ENCODE measurements around the gene SYNJ1.
"Not testable (repeated sequence)": the region's sequence is repeated elsewhere in the genome, so short reads cannot be mapped to it uniquely, and the experiment has no call there.

The SYNJ1 gene

GRCh38 chr21:32698286-32698685 is 29.5 kb downstream of the SYNJ1 start:
- no peak for TF ChIP-seq ZNF274 (IDR thresholded peaks at IDR 0.05; ENCODE audit: low read depth, low read length)
- H3K4me3 ChIP-seq (ENCODE audit: low read length), result no peak overlapping the region

- H3K4me3 ChIP-seq (ENCODE audit: low read length), result not testable (repeated sequence)
These were observed 32.3 kb downstream of the SYNJ1 start for GRCh38 chr21:32695482-32695881.

- H3K4me3 ChIP-seq (ENCODE audit: low read length), result no peak overlapping the region
- TF ChIP-seq ZNF274 (IDR thresholded peaks at IDR 0.05; ENCODE audit: low read depth, low read length), result no peak
These were observed 34.2 kb downstream of the SYNJ1 start for GRCh38 chr21:32693581-32693980.

GRCh38 chr21:32690085-32690484 is 37.7 kb downstream of the SYNJ1 start:
- no peak for TF ChIP-seq ZNF274 (IDR thresholded peaks at IDR 0.05; ENCODE audit: low read depth, low read length)
- no peak overlapping the region for H3K4me3 ChIP-seq (ENCODE audit: low read length)

GRCh38 chr21:32687643-32688345 is 40.0 kb downstream of the SYNJ1 start:
- H3K4me3 ChIP-seq (ENCODE audit: low read length), result no peak overlapping the region
- no peak for TF ChIP-seq ZNF274 (IDR thresholded peaks at IDR 0.05; ENCODE audit: low read depth, low read length)

GRCh38 chr21:32682696-32683474 is 44.9 kb downstream of the SYNJ1 start:
- no peak overlapping the region; the same call in 1 of the 2 replicates for H3K4me3 ChIP-seq (ENCODE audit: low read length)
- TF ChIP-seq ZNF274 (IDR thresholded peaks at IDR 0.05; ENCODE audit: low read depth, low read length), result no peak

- H3K4me3 ChIP-seq (ENCODE audit: low read length), result no peak overlapping the region
- no peak for TF ChIP-seq ZNF274 (IDR thresholded peaks at IDR 0.05; ENCODE audit: low read depth, low read length)
These were observed 53.1 kb downstream of the SYNJ1 start for GRCh38 chr21:32674731-32675130.

GRCh38 chr21:32674038-32674437 is 53.8 kb downstream of the SYNJ1 start:
- TF ChIP-seq ZNF274 (IDR thresholded peaks at IDR 0.05; ENCODE audit: low read depth, low read length), result no peak

GRCh38 chr21:32666258-32666657 is 61.6 kb downstream of the SYNJ1 start:
- no peak overlapping the region for H3K4me3 ChIP-seq (ENCODE audit: low read length)
- no peak for TF ChIP-seq ZNF274 (IDR thresholded peaks at IDR 0.05; ENCODE audit: low read depth, low read length)

More at GRCh38 chr21:32674038-32674437, 53.8 kb downstream of the SYNJ1 start:
- no peak overlapping the region for H3K4me3 ChIP-seq (ENCODE audit: low read length)

- not testable (repeated sequence) for H3K4me3 ChIP-seq (ENCODE audit: low read length)
These were observed 63.7 kb downstream of the SYNJ1 start for GRCh38 chr21:32664095-32664494.

- H3K4me3 ChIP-seq (ENCODE audit: low read length), result not testable (repeated sequence)
These were observed 65.8 kb downstream of the SYNJ1 start for GRCh38 chr21:32661981-32662380.

- H3K4me3 ChIP-seq (ENCODE audit: low read length), result not testable (repeated sequence)
These were observed 66.6 kb downstream of the SYNJ1 start for GRCh38 chr21:32661026-32661782.

- no peak for TF ChIP-seq ZNF274 (IDR thresholded peaks at IDR 0.05; ENCODE audit: low read depth, low read length)
These were observed 69.3 kb downstream of the SYNJ1 start for GRCh38 chr21:32658524-32658923.

GRCh38 chr21:32653326-32653901 is 74.4 kb downstream of the SYNJ1 start:
- no peak for TF ChIP-seq ZNF274 (IDR thresholded peaks at IDR 0.05; ENCODE audit: low read depth, low read length)
- no peak overlapping the region for H3K4me3 ChIP-seq (ENCODE audit: low read length)

More at GRCh38 chr21:32658524-32658923, 69.3 kb downstream of the SYNJ1 start:
- no peak overlapping the region for H3K4me3 ChIP-seq (ENCODE audit: low read length)

Measured in GM08714 (cell line).